COR-L47 (cell line): ENCODE results near the gene ABCB4.

Experiments
- DNase-seq: peaks from one replicate; lab custom pipeline; 2025; lab: John Stamatoyannopoulos, UW

Gene ABCB4

DNA sequence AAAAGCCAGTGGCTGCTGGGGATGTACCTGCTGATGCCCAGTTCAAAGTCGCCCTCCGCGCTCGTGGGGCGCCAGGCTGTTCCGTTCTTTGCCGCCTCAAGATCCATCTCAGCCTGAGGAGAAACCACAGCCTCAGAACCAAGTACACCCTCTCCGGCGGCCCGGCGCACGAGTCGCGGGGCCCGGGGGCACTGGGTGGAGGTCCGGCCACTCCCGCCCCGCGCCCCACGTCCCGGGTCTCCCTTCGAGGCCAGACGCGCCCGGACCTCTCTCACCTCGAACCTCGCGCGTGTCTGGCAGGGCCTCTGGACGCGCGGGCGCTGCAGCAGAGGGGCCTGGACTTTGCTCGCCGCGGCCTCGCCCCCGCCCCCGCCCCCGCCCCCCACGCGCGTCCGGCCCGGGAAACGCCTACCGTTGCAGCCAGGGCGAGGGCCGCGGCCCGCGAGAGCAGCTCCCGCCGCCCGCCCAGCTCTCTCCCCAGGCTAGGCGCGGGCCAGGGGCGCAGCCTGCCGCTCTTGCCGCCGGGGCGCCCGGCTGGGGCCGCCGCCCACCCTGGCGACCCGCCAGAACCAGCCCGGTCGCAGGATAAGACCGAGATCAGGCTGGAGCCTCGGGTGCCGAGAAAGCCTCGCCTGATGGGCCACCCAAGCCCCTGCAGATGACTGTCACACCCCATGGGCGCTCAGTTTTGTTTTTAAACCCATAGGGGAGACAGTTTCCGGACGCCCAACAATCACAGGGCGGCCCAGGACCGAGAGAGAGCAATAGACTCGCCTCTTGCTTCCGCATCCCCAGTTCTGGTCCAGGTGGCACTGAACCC lies at the start of gene ABCB4:
Gene ABCB4 (minus strand): TSS at position 322 of the 820 bp plus-strand sequence. CDS start 215 bp downstream, at position 107.
- DNase-seq = no peak

DNA sequence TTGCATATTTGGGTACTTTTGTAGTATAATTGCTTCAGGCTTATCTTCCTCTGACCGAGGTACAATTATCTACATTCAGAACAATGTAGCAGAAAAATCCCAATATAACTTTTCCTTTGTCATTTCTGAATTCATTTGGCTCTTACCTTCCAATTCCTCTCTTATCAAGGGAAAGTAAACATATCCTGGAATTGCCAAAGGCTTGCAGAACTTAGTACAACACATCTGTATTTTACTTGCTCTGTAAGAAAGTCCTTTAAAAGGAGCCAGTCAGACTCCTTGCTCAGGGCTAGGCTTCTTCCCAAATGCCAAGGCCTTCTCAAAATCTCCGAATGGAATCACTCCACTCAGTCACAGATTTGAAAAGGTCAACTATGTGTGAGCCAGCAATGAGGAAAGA lies 43.3 kb upstream of the ABCB4 start:
- no peak for DNase-seq

DNA sequence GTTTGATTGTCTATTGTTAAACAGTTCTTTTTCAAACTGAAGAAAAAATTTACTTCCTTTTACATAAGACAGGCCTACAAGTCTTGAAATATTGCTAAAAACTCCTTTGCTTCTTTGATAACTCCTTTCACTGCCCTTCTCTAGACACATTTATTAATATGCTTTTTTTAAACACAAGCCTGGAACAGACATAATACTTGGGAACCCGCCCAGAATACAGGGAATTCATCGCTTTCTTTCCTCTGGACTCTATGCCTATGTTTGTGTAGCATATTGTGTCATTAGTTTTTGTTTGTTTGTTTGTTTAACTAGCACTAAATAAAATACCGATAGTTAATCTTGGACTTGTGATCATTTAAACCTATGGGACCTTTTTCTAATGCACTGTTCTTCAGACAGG lies 42.4 kb upstream of the ABCB4 start:
- DNase-seq = no peak

DNA sequence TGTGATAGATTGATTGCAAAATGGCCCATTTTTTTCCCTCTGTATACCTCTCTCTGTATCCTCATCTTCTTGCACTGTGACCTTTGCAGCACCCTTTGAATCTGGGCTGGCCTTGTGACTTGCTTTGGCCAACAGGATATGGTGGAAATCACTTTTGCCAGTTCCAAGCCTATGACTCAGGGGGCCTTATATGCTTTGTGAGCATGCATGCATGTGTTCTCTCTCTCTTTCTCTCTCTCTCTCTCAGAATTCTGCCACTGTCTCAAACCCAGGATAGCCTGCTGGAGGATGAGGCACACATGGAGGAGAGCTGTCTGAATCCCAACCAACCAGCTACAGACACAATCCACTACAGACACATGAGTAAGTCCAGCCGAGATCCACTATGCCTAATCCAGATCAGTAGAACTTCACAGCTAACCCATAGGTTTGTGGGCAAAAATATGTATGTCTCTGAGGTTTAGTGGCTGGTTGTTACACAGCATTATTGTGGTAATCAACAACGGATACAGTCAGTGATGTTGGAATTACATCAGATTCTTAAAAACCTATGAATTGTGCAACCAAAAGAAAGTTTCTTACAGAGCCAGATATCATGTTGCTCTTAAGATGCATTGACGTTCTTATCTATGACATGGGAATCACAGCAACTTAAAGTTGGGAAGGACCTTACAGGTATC lies 41.8 kb upstream of the ABCB4 start:
- no peak for DNase-seq

DNA sequence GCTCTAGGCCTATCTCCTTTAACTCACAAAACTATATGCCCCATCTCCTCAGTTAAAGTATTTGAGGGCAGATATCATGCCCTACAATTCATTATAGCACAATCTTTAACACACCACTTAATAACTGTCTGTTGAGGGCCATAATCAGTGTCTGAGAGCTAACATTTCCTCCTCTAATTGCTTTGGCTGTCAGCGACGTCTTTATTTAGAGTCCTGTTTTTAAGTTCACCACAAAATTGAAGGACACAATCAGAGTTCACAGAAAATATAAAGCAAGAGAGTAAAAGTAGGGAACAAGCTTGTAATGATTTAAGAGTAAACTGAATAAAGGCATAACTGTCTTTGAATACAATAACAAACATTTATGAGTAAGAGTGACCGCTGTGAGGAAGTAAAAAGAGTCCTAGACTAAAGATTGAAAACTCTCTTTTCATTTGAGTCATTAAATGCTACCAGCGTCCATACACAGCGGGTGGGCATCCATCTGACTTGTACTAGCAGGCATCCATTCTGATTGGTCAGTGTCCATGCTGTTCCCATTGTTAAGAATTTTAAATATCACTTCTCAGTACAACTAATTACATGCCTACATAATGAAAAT lies 38.4 kb upstream of the ABCB4 start:
- DNase-seq = no peak

DNA sequence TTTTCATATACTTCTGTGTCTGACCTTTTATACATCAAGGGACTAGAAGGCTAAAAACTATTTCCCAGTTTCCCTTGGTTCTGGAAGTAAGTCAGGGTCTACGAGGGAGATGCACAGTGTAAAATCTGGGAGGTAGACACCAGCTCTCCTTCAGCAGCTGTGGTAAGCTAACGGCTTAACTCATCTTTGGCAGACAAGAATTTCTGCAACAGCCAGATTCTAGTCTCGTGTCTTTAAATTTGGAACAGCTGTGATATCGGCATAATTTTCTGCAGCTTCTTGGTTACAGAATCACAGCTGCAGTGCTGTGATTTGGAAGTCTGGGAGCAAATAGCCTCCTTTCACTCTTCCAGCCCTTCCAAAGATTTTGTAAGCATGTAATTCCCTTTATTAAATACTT lies 37.4 kb upstream of the ABCB4 start:
- DNase-seq = no peak

DNA sequence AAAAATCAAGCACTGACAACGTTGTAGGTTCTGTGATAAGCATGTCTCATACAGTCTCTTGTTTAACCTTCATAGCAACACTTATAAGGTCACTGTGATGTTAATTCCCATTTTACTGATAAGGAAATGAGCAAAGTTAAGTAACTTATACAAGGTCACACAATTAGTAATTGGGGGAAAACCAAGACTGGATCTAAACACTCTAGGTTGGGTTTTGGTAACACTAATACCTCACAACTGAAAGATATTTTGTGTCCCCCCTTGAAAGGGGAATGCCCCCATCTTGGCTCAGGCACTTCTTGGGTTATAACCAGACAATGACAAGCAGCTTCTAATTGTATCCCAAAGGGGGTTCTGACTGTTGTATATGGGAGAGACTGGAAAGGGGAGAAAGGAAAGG lies 36.0 kb upstream of the ABCB4 start:
- no peak for DNase-seq

DNA sequence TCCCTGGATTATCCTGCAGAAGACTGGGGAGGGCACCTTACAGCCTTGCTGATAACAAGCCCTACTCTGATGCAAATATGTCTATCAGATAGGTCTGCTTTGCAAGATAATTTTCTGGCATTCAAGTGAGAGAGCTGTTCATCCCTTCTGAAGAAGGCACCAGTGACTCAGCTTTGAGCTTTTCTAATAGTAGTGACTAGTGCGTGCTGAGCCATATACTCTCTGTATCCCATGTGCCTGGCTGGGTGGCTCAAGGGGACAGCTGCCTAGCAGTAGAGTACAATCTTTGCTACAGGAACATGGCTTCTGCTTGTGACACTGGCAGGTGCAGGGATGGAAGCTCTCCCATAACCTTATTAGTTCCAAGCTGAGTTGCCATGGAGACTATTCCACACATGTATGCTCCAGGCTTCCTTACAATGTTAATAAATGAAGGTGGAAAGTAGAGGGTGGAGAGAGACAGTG lies 35.0 kb upstream of the ABCB4 start:
- peak; percentile 76 for DNase-seq

DNA sequence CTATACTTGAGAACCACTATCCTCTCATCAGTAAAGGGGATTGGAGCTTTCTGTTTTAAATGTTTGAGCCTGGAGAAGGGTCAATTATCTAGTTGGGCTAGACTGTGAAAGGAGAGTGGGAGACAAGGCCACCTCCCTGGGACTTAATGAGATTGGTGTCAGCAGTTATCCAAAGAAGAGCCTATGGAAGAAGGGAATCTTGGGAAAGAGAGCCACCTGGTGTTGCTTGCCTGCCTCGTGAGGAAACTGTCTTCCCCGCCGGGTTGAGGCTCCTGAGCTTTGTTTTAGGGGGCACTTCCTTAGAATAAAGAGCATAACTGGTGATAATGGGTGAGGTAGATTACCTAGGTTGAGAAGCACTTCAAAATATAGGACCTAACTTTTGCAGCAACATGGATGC lies 32.0 kb upstream of the ABCB4 start:
- peak; percentile 21 for DNase-seq

DNA sequence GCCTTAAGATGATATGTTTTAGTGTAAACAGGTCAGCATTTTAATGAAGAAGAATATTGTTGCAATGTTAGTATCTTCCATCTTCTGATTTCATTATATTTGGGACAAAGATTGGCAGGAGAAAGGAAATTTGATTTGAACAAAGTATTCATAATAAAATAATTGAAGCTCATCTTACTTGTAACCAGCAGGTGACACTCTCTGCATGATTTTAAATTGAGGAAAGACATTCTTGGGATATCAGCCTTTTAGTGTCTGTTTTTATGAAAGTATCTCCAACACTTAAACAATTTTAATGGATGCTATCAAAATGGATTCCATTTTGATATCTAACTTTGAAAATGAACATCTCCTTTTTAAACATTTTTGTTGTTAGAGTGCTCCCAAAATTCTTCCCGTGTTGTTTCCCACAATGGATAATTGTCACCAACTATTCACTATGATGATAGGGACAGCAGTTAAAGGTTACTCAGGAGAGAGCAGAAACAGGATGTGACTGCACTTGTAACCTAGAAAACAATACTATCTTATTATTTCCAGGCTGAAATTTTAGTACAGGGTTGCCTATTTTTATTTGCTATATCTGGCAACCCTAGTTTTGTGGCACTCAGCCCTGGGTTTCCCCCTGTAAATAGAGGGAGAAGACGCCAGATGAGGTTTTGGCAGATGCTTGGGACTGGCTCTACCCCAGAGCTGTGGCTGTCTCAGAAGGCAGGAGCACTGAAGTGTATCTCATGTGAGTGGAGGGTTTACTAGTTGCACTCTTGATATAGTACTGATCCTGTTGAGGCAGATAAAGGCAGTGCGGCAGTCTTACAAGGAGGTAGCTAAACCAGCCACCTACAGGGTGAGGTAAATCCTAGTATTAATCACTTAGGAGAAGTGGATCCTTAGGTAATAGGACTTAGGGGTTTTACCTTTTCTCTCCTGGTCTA lies 31.0 kb upstream of the ABCB4 start:
- peak; percentile 23 for DNase-seq

DNA sequence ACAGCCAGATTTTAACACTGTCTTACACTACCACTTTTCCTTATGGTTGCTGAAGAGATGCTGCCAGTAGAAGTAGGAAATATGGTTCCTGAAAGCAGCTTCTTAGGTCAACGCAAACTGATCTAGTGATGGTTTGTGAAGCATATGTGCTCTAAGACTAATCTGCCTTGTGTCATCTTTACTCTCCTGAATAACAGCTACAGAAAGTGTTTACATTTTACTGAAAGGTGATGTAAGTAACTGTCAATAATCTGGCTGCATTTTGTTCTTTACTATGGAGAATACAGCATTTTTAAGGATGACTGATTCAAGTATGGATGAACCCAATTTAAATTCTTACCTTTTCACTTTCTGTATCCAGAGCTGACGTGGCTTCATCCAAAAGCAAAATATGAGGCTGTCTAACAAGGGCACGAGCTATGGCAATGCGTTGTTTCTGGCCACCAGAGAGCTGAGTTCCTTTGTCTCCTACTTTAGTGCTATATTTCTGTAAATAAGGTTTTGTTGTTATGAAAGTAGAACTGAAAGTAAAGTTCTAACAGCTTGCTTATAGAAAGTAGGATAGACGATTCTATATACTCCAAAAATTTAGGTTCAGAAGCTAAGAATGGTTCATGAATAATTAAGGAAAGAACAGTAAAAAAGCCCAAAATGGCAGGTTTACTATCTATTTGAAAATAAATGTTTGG lies 30.2 kb upstream of the ABCB4 start:
- no peak for DNase-seq

DNA sequence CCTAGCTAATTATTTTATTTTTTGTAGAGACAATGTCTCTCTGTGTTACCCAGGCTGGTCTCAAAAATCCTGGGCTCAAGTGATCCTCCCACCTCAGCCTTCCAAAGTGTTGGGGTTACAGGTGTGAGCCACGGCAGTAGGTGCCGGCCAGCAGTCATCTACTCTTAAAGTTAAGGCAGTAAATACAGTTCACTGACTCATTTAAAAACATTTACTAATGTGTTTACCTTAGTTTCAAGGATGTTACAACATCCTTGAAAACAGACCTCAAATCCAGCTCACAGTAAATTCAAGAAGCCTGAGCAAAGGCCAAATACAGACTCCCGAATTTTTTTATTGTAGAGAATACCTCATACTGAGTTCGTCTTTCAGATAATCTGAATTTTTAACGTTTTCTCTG lies 29.6 kb upstream of the ABCB4 start:
- DNase-seq = no peak

DNA sequence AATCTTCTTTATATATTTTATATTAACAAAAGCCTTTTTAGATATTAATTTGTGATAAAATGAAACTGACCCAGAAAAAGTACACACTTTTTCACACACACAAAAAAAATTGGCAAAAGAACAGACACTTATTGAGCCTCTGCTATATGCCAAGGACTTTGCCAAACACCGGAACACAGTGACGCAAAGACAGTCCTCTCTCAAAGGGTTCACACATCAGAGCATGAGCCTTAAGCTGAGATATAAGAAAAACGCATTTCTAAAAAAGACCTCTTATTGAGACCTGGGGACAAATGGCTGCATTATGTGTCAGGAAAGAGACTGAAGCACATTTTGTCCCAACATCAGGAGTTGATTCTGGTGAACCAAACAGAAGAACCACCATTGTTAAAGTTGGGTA lies 24.0 kb upstream of the ABCB4 start:
- DNase-seq = no peak

DNA sequence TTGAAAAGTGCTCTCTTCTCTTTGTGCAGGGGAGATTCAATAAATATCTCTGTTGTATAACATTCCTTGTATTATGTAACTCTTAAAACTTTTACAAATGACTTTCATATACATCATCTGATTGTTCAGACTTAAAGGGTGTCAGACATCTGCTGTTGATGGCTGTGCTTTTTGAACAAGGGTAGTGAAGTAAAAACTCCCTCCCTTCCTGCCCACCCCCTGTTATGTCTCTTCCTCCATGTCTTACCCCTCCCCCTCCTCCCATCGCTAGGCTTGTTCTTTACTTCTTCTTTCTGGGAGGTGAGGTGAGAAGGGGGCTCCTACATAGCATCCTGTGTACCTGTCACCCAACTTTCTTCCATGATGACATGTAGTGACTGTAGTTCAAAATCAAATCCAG lies 23.4 kb upstream of the ABCB4 start:
- DNase-seq = no peak

DNA sequence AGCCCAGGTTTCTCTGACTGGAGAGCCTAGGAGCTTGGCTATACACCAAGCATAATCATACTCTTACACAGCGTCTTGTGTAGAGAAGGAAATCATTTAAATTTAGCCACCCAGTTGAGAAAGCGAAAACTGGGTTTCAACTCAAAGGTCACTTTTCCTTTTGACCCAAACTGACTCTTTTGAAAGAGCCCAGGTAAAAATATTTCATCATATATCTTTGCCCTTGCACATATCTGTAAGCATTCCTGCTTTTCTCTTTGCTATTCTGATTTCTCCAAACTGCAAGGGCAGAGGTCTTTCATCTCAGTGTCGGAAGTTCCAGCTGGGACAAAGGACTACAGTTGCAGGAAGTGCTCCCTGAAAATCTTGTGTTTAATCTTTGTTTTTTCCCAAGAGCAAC lies 22.0 kb upstream of the ABCB4 start:
- DNase-seq = no peak

DNA sequence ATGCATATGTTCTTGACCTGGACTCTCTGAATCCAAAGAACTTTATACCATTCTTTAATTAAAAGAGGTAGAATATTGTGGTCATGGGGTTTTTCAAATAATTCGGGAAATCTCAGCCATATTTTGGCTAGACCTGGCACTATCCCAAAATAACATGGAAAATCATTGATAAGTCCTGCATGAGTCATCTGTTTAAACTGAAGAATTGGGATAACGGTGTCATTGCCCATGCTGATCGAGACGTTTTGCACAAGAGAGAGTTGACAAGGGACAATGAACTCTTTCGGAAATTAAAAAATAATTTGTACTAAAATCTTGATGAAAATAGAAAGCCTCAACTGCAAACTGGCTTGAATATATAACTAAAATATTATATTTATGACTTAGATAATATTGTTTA lies 19.9 kb upstream of the ABCB4 start:
- DNase-seq = no peak

DNA sequence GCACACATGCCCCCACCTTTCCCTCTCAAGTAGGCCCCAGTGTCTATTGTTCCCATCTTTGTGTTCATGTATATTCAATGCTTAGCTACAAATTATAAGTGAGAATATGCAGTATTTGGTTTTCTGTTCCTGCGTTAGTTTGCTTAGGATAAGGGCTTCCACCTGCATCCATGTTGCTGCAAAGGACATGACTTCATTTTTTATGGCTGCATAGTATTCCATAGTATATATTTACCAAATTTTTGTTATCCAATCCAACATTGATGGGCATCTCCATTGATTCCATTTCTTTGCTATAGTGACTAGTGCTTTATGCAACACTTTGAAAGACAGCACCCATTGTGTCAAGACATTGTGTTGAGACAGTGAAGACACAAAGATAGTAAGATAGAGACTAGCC lies 19.0 kb upstream of the ABCB4 start:
- no peak for DNase-seq

DNA sequence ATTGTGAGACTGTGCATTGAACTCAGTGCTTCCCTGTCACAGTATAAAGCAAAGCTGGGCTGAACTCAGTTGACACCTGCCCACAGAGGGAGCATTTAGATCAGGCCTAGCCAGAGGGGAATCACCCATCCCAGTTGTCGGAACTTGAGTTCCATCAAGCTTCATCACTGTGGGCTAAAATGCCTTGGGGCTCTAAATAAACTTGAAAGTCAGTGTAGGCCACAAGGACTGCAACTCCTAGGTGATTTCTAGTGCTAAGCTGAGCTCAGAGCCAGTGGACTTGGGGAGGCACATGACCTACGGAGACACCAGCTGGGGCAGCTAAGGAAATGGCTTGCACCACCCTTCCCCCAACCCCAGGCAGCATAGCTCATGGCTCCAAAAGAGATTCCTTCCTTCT lies 7.7 kb upstream of the ABCB4 start:
- no peak for DNase-seq

DNA sequence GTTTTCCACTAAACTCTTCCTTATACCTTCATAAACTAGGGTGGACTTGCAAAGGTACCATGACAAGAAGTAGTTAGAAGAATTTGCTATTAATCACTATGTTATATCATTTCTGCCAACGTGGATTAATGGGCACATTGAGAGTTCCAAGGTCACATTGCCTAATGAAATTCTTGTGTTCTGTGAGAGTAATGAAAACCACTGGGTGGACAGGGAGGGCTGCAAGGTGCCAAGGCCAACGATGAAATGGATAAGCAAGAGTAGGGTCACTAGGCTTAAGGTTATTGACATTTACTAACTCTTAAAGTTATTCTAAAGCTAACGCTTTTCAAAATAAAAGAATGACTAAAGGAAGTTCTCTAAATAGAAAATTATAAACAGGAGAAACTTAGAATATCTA lies 6.6 kb upstream of the ABCB4 start:
- DNase-seq = no peak

DNA sequence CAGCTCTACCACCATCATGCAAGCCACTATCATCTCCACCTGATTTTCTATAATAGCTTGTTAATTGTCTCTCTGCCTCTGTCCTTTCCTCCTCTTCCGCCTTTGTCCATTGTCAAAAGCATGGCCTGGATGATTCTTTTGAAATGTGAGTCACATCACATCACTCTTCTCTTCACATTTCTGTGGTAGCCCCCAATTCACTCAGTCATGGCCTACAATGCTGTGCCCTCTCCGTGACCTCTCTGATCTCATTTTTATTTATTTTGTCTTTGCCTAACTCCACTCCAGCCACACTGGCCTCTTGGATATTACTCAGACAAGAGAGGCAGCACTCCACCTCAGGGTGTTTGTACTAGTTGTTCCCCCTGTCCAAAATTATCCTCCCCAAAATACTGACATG lies 4.9 kb upstream of the ABCB4 start:
- no peak for DNase-seq

DNA sequence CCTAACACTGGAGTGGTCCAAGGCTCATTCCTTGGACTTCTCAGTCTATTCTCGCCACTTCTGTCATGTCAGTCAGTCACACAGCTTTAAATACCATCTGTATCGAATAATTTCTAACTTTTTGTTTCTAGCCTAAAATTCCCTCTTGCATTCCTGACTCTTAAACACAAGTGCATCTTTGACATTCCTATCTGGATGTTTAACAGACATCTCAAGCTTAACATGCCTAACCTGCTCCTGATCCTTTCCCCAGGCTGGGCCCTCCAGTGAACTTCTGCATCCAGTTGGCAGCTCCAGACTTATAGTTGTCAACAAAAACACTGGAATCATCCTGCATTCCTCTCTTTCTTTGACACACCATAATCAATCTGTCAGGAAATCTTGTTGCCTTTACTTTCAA lies 4.5 kb upstream of the ABCB4 start:
- no peak for DNase-seq

DNA sequence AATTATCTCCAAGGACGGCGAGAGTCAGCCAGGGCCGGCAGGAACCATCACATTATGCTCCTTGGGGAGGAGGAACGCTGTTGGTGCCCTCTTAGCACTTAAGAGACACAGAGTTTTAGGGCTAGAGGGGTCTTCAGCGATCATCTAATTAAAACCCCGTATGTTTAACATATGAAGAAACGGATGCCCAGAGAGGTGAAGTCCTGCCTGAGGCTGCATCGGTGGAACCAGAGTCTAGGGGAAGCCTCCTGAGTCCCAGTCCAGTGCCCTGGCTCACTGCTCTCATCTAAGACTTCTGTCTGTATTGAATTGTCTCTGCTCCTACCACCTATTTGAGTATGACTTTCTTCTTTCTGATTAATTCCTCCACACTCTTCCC lies 688 bp upstream of the ABCB4 start:
- DNase-seq = no peak
